ENCODE results near the gene IGFALS.

GRCh38 chr16:1810536-1810935 is 17.0 kb upstream of the IGFALS start:
- TF ChIP-seq POLR2AphosphoS5 (IDR thresholded peaks at IDR 0.05), result no peak
- no peak for TF ChIP-seq CTCF (IDR thresholded peaks at IDR 0.05)

All from transverse colon (tissue), 4 donors.